Left colon (tissue), 2 donors: ENCODE measurements around the gene CNNM2. TPM values are rescaled to one million over a fixed set of nuclear protein-coding genes. Genes with fewer than 3 reads are reported as not detected.

Source experiments
- ATAC-seq: fragments of 200-7000 bp; cut with Tn5 transposase; one replicate; pipeline ENCODE4 v1.9.1; 2020; ENCODE audit warnings: mild to moderate bottlenecking, moderate library complexity
- DNase-seq, 2 donors: peaks; one replicate each; pipeline ENCODE4 v3.0.0-alpha.2; 2020
- intact Hi-C, 2 donors: fragments of 100-400 bp; cut with DNase I in 1 of 2; cut with micrococcal nuclease in 1 of 2; formaldehyde crosslinking; loops; one replicate each; pipeline versions ENCODE4 v1.11.2 to v1.14.0; 2022; cut with DNase I, micrococcal nuclease
- long read RNA-seq: library from polyadenylated mRNA; unstranded; transcript quantifications from one replicate; pipeline ENCODE4 v2.0.0, GENCODE V29; 2021
- total RNA-seq, 2 donors: library from RNA; stranded (reverse); fragmentation: NEBNext Ultra II Directional; extraction: Animal tissue kit (Norgen Biotek cat#: 25700); gene quantifications; one replicate each; pipeline ENCODE4 v1.2.1, GENCODE V29; 2021
- donor health status: DM: no; HTN: no; CAD: no.
- donor health status: DM: yes; HTN: yes; CAD: no.

Gene CNNM2
- 10 to 100 TPM; 34.5 to 38.6 TPM for total RNA-seq
- long read RNA-seq, transcript CNNM2-201 (2 exons, 2,059 nt): major isoform, 16 of 43 reads
- long read RNA-seq, partial matches to known transcripts: 0 of 43 reads
- long read RNA-seq, other reads (novel, unspliced or antisense): 25 of 43 reads

GRCh38 chr10:102917962-102918816 lies at the start of gene CNNM2:
TSS of gene CNNM2 (plus strand) at chr10:102918294. CDS start at chr10:102918481, 187 bp downstream.
- intact Hi-C loops: loop anchor here (5.0 to 10.0 kb wide), 2 partner anchors 147 to 329 kb away; partner anchors contain the start of gene RPEL1 (in 2 of the 2)
- ATAC-seq (peak; percentile 91), DNase-seq (peak; percentile 100)

DNA sequence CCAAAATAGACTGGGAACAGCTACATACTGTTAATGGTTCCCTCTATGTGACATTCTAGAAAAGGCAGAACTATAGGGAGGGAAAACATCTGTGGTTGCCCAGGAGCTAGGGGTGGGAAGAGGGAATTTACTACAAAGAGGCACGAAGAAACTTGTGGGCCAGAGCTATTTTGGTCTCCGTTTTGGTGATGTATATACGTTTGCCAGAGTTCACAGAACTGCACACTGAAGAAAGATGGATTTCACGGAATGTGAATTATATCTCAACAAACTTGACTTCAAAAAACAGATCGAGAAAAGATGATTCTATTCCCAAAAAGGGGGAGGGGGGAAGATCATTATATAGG lies 49.2 kb upstream of the CNNM2 start:
- ATAC-seq (no peak), DNase-seq (no peak)
- intact Hi-C loops: no loop called here

DNA sequence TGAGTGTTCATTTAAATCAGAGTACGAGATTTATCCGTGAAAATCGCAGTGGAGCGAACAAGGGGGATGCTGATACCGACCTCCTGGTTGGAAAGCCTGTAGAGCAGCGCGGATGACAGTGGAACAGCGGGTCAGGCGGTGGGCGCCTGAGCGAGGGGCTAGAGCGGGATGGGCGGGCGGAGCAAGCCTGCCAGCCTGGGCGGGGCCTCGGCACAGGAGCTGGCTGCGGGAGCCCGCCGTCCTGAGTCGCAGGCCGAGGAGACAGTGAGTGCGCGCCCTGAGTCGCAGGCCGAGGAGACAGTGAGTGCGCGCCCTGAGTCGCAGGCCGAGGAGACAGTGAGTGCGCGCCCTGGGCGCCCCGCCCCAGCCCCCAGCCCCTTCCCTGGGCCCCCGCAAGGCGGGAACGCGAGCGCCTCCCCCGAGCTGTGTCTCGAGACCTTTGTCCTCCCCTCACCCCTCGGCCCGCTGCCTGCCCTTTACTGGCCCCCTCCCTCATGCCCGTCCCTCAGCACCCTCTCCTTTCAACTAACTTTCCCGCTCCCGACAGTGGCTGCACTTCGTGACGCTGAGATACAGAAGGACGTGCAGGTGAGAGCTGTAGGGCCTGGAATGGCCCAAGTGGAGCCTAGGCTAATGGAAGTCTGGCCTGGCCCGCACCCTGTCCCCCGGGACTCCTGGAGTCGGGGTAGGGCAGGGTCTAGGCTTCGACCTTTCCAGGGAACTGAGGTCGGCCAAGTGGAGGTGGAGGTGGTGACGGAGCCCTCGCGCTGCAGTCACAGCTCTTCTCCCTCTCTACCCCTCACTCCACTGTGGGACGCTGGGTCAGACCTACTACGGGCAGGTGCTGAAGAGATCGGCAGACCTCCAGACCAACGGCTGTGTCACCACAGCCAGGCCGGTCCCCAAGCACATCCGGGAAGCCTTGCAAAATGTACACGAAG lies 48.6 kb upstream of the CNNM2 start, which contains the start of gene AS3MT:
AS3MT (plus strand) TSS at position 213 of the 941 bp plus-strand sequence; CDS start at position 336, 123 bp downstream.
- intact Hi-C loops: no loop called here
- DNase-seq: peak in 1 of 2 donors; percentile 37

GRCh38 chr10:102870221-102870620 lies 47.9 kb upstream of the CNNM2 start:
- intact Hi-C loops: no loop called here
- ATAC-seq: no peak
- no peak for DNase-seq

More for the DNA sequence above, 48.6 kb upstream of the CNNM2 start, which contains the start of gene AS3MT:
- ATAC-seq: peak; percentile 89

DNA sequence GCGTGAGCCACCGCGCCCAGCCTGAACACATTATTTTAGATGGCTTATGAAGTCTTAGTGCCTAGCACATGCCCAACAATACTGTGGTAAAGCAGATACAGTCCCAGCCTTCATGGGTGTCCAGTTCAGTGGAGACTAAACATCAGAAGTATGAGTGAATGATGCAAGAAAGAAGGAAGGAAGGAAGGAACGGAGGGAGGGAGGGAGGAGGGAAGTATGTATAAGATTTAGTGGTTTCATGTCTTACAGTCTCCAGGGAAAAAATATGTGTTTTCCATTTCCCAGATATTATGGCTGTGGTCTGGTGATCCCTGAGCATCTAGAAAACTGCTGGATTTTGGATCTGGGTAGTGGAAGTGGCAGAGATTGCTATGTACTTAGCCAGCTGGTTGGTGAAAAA lies 45.9 kb upstream of the CNNM2 start:
- no peak for DNase-seq
- intact Hi-C loops: no loop called here
- ATAC-seq: no peak

- ATAC-seq (no peak), DNase-seq (no peak)
- intact Hi-C loops: no loop called here
Measured at GRCh38 chr10:102876747-102877153, 41.3 kb upstream of the CNNM2 start.

DNA sequence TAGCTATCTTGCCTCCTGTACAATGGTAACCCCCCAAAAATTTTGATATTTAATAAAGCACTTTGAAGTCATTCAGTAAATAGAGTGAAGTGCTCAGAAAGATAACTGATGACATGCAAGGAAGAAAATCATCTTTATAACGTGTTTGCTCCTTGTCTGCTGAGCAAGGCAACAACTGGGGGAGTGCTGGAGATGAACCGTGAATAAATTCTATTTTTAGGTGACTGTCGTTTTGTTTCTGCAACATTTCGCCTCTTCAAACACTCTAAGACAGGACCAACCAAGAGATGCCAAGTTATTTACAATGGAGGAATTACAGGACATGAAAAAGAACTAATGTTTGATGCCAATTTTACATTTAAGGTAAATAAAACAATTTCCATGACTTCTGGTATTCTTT lies 39.5 kb upstream of the CNNM2 start:
- DNase-seq: no peak
- intact Hi-C loops: no loop called here
- ATAC-seq: no peak

- ATAC-seq (no peak), DNase-seq (no peak)
- intact Hi-C loops: no loop called here
Measured at GRCh38 chr10:102880256-102880655, 37.8 kb upstream of the CNNM2 start.

GRCh38 chr10:102888048-102888447 lies 30.0 kb upstream of the CNNM2 start:
- DNase-seq (no peak), ATAC-seq (no peak)
- intact Hi-C loops: no loop called here

DNA sequence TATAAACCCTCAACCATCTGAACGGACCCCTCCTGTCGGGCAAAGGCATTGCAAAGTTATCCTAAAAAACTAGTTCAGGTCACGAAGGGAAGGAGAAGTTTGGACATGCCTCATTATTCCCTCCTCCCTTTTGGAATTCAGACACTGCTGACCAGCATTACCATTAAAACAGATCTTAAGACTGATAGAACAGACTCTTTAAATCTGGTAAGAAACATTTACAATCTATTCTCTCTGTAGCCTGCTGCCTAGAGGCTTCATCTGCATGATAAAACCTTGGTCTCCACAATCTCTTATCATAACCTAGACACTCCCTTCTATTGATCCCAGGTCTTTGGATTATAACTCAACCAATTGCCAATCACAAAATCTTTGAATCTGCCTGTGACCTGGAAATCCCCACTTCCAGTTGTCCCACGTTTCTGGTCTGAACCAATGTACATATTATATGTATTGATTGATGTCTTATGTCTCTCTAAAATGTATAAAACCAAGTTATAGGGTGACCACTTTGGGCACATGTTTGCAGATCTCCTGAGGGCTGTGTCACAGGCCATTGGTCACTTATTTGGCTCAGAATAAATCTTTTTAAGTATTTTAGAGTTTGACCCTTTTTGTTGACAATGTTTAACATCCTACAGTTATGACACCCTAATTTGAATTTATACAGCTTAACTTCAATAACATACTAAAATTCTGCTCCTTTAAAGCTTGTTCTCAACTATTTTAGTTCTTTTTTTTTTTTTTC lies 23.5 kb upstream of the CNNM2 start:
- intact Hi-C loops: no loop called here
- ATAC-seq (no peak), DNase-seq (no peak)

- no peak for DNase-seq
- intact Hi-C loops: loop anchor here (5.0 to 10.0 kb wide), 3 partner anchors 63 to 173 kb away; partner anchors contain the start of gene CYP17A1 (in 1 of the 2)
- no peak for ATAC-seq
Measured at GRCh38 chr10:102900006-102900405, 18.1 kb upstream of the CNNM2 start.

GRCh38 chr10:102904346-102904745 lies 13.7 kb upstream of the CNNM2 start:
- ATAC-seq (no peak), DNase-seq (no peak)
- intact Hi-C loops: loop anchor here (5.0 to 10.0 kb wide), 3 partner anchors 67 to 177 kb away; partner anchors contain the start of gene CYP17A1 (in 1 of the 2)

GRCh38 chr10:102906507-102906906 lies 11.6 kb upstream of the CNNM2 start:
- DNase-seq: no peak
- intact Hi-C loops: loop anchor here in 1 of 2 donors (10.0 kb wide), 1 partner anchor 172 kb away; no protein-coding TSS in a partner anchor

GRCh38 chr10:102914781-102915180 lies 3.3 kb upstream of the CNNM2 start:
- DNase-seq (no peak), ATAC-seq (no peak)
- intact Hi-C loops: loop anchor here (5.0 to 10.0 kb wide), 2 partner anchors 150 to 333 kb away; partner anchors contain the start of gene RPEL1 (in 2 of the 2)

More at GRCh38 chr10:102906507-102906906, 11.6 kb upstream of the CNNM2 start:
- no peak for ATAC-seq

DNA sequence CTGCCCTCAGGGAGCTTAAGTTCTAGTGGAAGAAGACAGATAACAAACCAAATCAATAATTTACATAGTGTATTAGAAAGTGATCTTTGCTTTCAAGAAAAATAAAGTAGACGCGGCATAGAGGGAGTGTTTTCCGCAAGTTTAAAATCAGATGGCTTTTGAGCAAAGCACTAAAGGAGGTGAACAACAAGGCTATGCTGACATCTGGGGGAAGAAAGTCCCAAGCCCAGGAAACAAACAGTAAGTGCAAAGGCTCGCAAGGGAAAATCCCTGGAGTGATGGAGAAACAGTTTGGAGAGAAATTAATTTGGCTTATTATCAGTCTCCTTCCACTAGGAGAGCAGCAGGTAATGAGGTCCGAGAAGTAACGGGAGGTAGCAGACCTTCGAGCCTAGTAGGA lies 1.9 kb upstream of the CNNM2 start:
- DNase-seq: no peak
- no peak for ATAC-seq
- intact Hi-C loops: loop anchor here (5.0 to 10.0 kb wide), 2 partner anchors 149 to 331 kb away; partner anchors contain the start of gene RPEL1 (in 2 of the 2)

DNA sequence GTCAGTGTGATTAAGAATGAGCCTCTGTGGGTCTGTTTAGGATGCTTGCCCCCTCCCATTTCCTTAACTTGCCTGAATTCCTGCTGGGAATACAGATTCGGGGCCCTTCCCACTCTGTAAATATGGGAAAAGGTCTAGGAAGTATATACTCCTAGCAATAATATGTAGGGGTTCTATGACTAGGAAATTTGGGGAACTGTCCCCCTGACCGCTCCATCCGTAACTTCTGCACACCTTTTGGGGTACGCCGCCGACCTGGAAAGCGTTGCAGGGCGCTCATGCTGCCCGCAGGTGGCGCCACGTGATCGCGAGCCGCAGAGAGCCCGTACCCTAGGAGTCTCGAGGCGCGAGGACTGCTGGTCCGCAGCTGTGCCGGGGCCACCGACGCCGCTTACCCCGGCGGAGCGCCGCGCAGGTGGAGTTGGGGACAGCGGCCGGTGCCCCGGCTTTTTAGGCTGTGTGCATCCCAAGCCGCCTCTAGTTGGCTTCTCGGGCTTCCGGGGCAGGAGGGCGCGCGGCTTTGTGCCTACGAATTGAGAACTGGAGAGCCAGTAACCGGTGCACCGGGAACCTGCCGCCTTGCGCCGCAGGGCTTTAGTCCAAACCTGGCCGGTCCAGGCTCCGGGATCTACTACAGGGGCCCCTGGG lies 656 bp upstream of the CNNM2 start:
- DNase-seq (peak; percentile 69 to 85), ATAC-seq (peak; percentile 62)
- intact Hi-C loops: loop anchor here (5.0 to 10.0 kb wide), 2 partner anchors 147 to 330 kb away; partner anchors contain the start of gene RPEL1 (in 2 of the 2)

DNA sequence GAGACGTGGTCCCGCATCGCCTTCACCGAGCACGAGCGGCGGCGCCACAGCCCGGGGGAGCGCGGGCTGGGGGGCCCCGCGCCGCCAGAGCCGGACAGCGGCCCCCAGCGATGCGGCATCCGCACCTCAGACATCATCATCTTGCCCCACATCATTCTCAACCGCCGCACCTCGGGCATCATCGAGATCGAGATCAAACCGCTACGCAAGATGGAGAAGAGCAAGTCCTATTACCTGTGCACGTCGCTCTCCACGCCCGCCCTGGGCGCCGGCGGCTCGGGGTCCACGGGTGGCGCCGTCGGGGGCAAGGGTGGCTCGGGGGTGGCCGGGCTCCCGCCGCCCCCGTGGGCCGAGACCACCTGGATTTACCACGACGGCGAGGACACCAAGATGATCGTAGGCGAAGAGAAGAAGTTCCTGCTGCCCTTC lies 737 bp downstream of the CNNM2 start:
- intact Hi-C loops: loop anchor here (5.0 to 10.0 kb wide), 2 partner anchors 146 to 328 kb away; partner anchors contain the start of gene RPEL1 (in 2 of the 2)
- peak; percentile 37 to 48 for DNase-seq
- no peak for ATAC-seq
